NCI-H69 (cell line): ENCODE data around the gene ZW10.

Experiments used
- DNase-seq: peaks from one replicate; lab custom pipeline; 2025; lab: John Stamatoyannopoulos, UW

ZW10 gene

GRCh38 chr11:113698515-113698914 lies 75.0 kb downstream of the ZW10 start:
- peak; percentile 55 for DNase-seq

DNA sequence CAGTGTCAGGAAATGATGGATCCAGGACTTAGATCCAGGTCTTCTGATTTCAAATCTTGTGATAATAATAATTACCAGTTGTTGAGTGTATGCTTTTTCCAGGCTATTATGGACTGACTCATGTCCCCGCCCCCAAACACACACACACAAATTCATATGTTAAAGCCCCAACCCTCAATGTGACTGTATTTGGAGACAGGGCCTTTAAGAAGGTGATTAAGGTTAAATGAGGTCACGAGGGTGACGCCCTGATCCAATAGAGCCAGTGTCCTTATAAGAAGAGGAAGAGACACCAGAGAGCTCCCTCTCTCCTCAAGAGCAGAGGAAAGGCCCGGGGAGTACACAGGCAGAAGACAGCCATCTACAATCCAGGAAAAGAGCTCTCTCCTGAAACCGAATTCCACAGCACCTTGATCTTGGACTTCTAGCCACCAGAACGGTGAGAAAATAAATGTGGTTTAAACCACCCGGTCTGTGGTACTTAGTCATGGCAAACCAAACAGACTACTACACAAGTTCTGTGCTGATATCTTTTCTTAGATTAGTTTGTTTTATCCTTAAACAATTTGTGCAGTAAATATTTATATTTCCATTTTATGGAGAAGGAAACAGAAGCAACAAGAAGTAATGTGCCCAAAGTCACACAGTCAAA lies 75.6 kb downstream of the ZW10 start:
- DNase-seq: no peak

DNA sequence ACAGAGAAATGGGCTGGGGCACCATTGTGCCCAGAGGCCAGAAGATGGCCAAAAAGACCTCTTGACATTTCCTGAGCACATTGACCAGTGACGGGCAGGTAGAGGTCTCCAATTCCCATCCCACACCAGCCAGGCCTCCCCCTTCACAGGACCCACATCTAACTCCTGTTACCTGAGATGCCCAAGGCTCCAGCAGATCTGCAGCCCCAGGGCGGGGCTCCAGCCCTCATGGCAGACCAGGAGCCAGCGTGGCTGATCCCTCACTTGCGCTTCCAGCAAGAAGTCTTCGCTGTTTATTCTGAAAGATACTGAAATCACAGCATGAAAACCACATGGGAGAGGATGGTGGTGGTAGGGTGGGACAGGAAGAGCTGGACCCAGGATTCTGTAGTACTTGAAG lies 76.4 kb downstream of the ZW10 start:
- peak; percentile 10 for DNase-seq

DNA sequence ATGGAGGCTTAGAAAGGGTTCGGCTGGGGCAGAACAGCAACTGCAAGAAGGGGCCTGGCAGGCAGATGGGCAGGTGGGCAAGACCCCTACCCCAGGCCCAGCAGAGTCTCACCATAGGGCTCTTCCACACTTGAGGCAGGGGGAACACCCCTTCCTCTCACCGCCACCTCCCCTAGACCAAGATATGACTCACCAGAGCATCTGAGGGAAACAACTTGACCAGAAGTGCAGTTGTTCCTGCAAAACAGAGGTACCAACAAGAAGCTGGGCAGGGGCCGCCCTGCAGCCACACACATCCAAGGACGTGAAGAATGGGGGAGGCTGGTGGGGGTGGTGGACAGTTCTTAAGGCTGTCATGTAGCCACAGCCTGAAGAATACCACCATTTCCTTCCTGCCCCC lies 78.3 kb downstream of the ZW10 start:
- DNase-seq: no peak

GRCh38 chr11:113694390-113694789 lies 79.1 kb downstream of the ZW10 start:
- no peak for DNase-seq

DNA sequence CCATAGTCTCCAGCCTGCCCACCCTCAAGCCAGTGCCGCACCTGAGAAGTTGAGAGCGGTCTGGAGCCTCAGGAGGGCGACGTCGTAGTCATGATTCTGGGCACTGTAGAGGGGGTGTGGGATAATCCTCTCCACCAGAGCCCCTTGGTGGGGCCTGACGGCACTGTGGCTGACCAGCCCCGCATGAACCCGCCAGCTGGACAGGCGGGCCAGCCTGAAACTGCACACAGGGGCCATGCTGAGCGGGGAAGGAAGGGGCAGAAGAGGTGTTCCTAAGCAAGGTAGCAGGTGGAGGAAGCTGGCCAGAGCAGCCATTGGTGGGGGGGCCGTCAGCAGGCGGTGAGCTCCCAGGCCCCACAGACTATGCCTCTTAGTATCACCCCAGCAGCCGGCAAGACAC lies 80.5 kb downstream of the ZW10 start:
- no peak for DNase-seq

DNA sequence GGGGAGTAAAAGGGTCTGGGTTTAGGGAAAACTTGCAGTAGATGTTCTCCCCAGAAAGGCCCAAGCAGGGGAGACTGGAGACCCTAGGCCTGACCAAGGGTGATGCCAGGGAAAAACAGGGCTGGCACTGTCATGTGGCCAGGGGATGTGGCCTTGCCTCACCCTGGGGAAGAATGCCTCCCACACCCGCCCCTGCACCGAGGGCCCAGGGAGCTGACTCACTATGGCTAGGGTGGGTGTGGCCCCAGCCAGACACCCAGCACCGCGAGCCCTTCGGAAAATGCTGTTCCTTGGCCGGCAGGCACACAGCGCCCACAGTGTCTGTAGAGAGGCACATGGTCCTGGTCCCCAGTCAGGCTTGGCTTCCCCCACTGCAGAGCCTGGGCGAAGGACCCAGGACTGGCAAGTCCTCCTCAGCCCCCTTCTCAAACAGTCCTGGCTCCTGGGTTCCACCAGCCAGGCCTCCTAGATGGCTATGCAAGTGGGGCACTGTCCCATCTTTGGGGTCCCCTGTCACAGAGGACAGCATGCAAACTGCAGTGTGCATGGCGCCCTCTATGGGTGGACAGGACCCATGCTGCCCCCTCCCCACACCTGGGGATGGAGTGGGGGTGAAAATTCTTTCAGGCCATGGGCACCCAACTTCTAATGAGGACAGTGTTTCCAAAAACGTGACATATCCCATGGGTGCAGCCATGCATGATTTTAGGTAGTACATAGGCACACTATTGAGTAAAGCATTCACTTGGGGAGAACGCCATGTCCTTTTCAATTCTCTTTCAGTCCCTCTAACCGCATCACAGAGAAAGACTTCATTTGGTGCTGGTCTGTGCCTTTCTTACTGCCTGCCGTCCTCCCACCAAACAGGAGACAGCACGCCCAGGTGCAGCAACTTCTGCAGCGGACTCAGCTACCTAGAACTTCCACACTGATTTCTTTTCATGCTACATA lies 82.6 kb downstream of the ZW10 start:
- peak; percentile 87 for DNase-seq

- peak; percentile 89 for DNase-seq
Observed at GRCh38 chr11:113689768-113690618, 83.5 kb downstream of the ZW10 start.

DNA sequence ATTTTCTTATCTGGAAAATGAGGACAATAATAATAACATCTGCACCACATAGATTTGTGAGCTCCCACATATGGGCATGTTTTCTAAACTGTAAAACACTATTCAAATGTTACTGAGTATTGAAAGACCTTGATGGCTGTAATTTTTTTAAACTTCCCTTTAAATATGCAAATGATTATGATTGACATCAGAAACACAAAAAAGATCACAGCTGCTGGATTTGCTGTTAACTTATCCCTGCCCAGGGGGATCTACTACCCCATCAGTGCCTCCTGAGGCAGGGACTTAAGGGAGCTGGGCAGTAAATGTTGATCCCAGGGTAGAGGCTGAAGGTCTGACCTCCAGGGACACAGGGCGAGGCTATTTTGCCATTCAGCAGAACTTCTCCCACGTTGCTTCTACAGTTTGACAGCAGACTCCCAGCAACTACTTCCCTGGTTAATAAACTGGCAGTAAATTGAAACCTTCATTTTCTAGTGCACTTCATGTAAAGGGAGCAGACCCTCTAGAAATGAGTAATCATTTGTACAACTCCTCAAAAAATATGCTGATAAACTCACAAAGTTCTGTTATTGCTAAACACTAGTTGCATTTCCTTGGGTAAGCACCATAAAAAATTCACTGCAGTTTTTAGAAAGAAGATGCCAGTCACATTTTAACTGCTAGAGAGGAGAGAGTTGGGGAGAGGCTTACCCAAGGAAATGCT lies 87.7 kb downstream of the ZW10 start:
- no peak for DNase-seq

DNA sequence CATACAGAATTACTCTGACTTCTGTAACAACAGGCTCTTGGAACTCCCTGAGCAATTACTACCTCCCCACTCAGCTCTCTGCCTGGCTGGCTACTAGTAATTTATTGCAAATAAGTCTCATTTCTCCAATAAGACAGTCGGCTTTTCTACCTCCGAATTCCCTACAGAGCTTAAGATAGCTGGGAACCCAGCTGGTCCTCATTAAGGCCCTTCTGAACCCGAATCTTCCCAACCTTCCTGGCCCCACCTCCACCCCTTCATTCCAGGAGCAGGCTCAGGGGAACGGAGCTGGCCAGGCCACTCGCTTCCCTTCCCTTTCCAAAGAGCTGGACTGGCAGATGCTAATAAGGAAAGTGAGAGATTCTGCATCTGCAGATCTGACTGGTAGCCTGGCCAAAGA lies 89.0 kb downstream of the ZW10 start:
- DNase-seq: no peak

- no peak for DNase-seq
Observed at GRCh38 chr11:113683481-113684046, 89.9 kb downstream of the ZW10 start.
